SU-DHL-6 (cell line): Measurements from ENCODE around the gene CHST9.

ENCODE experiments used
- CTCF ChIP-seq: fragments of 200-600 bp; sonication (generic); IDR thresholded peaks from one replicate; pipeline ENCODE4 v1.5.1; 2017; ENCODE audit warnings: antibody characterized with exemption, mild to moderate bottlenecking, low read length, moderate library complexity; ENCODE audit not compliant: insufficient read depth, poor library complexity, severe bottlenecking
- EZH2phosphoT487 ChIP-seq: fragments of 200-600 bp; sonication (generic), shearing (Covaris generic); conservative IDR thresholded peaks from 2 replicates; pipeline ENCODE4 v1.6.1; 2018; ENCODE audit warnings: mild to moderate bottlenecking, antibody characterized with exemption, low read length, moderate library complexity, mixed read lengths

DNA sequence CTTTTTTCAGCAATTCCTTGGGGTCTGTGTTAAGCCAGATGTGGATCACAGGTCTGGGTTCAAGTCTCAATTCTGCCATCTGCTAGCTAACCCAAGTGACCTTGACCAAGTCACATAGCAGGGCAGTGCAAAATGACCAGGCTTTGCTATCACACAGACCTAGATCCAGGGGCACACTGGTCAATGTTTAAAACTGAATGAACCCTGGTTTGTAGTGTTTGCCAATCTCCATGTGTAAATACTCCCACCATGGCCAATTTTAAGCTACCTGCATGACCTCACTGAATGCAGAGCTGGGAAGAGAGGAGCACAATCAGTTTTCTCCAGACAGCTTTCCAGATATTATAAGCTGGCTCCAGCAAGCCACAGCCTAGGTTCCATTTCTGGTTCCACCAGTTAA is 142.9 kb downstream of the CHST9 start:
- TF ChIP-seq CTCF: no peak
- TF ChIP-seq EZH2phosphoT487: no peak
